Karpas-422 (cell line): ENCODE results near the gene TMEM115. TPM values are rescaled to one million over a fixed set of nuclear protein-coding genes. Genes with fewer than 3 reads are reported as not detected.

ENCODE experiments used
- DNase-seq: peaks from one replicate; pipeline ENCODE4 v3.0.0-alpha.2; 2015
- H2AFZ ChIP-seq: fragments of 200-600 bp; sonication (generic); 2 replicates; pipeline ENCODE4 v1.6.1; 2014; ENCODE audit warnings: antibody characterized with exemption, low read length, mixed read lengths
- H3K27ac ChIP-seq: fragments of 200-600 bp; sonication (generic); 2 replicates; pipeline ENCODE4 v1.5.1; 2014; ENCODE audit warnings: mild to moderate bottlenecking, low read length, moderate library complexity
- H3K27me3 ChIP-seq: fragments of 200-600 bp; sonication (generic); 2 replicates; pipeline ENCODE4 v1.6.1; 2014; ENCODE audit warnings: low read length, mixed read lengths
- H3K36me3 ChIP-seq: fragments of 200-600 bp; sonication (generic); 2 replicates; pipeline ENCODE4 v1.6.1; 2014; ENCODE audit warnings: low read length, mixed read lengths; ENCODE audit not compliant: insufficient read depth
- H3K4me1 ChIP-seq: fragments of 200-600 bp; sonication (generic); 2 replicates; pipeline ENCODE4 v1.6.1; 2014; ENCODE audit warnings: mild to moderate bottlenecking, low read length, mixed read lengths
- H3K4me2 ChIP-seq: fragments of 200-600 bp; sonication (generic); 2 replicates; pipeline ENCODE4 v1.6.1; 2014; ENCODE audit warnings: low read length, low read depth, mild to moderate bottlenecking; ENCODE audit not compliant: poor library complexity, severe bottlenecking
- H3K4me3 ChIP-seq: fragments of 200-600 bp; sonication (generic); 2 replicates; pipeline ENCODE4 v1.5.1; 2014; ENCODE audit warnings: mild to moderate bottlenecking, antibody characterized with exemption, low read length, mixed read lengths
- H3K79me2 ChIP-seq: fragments of 200-600 bp; sonication (generic); 2 replicates; pipeline ENCODE4 v1.6.1; 2014; ENCODE audit warnings: mild to moderate bottlenecking, low read length, mixed read lengths
- H3K9ac ChIP-seq: fragments of 200-600 bp; sonication (generic); 2 replicates; pipeline ENCODE4 v1.6.0; 2014; ENCODE audit warnings: low read length
- H3K9me2 ChIP-seq: fragments of 200-600 bp; sonication (generic), shearing (Covaris generic); replicated peaks from 2 replicates; pipeline ENCODE4 v1.6.0; 2014; ENCODE audit warnings: mild to moderate bottlenecking, low read length, moderate library complexity; ENCODE audit not compliant: insufficient read depth
- H3K9me3 ChIP-seq: fragments of 300-700, 200-600 bp; sonication (generic); 2 replicates; pipeline ENCODE4 v1.6.1; 2014; ENCODE audit warnings: low read length, mixed read lengths
- H4K20me1 ChIP-seq: fragments of 200-600 bp; sonication (generic); 2 replicates; pipeline ENCODE4 v1.6.1; 2014; ENCODE audit warnings: mild to moderate bottlenecking, antibody characterized with exemption, low read length, low read depth; ENCODE audit not compliant: insufficient read depth
- total RNA-seq: library from RNA; depleted of rRNA; stranded (reverse); fragments of >200 nt; shearing (Covaris generic); gene quantifications from 2 replicates; pipeline ENCODE4 v1.2.3, GENCODE V29; 2014; ENCODE audit warnings: low replicate concordance; rRNA removed

The TMEM115 gene, protein sequence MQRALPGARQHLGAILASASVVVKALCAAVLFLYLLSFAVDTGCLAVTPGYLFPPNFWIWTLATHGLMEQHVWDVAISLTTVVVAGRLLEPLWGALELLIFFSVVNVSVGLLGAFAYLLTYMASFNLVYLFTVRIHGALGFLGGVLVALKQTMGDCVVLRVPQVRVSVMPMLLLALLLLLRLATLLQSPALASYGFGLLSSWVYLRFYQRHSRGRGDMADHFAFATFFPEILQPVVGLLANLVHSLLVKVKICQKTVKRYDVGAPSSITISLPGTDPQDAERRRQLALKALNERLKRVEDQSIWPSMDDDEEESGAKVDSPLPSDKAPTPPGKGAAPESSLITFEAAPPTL
- total RNA-seq = 13.8 and 25.8 TPM in 2 replicates

DNA sequence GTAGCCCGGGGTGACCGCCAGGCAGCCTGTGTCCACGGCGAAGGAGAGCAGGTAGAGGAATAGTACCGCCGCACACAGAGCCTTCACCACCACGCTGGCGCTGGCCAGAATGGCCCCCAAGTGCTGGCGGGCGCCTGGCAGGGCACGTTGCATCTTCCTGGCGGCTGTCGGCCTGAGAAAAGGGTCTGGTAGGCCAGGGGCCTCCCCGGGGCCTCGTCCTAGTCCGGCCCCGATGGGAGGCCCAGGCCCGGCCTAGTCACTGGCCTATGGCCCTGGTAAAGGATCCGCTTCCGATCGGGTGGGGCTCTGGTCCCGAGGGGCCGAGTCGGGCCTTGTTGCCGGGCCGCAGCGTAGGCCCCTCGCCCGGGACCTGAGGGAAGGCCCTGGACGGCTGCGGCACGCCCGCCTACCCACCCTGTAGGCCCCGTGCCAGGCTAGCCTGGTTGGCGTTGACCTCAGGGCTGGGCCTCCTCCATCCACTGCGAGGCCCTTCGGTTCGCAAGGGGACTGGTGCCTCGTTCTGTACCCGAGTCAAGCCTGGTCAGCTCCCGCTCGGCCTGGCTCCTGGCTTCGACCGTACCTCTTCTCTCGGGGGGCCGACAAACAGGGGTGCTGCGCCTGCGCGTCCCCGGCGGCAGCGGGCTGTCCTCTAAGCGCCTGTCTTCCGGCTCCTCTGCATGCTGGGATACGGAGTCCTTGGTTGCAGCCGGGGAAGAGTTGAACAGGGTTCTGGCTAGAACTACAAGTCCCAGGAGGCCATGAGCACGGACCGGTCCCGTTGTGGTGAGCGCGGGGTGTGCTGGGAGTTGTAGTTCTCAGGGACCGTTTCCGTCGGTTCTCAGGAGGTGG, at the start of gene TMEM115:
TMEM115 (minus strand) TSS at position 611 of the 849 bp plus-strand sequence; CDS start at position 153, 458 bp downstream.
- Histone ChIP-seq H2AFZ (peak within 1 kb of the TSS; percentile 76), H3K27ac (no peak within 1 kb of the TSS), H3K4me1 (peaks cover 41% of the 10 kb centered on the region), H4K20me1 (no peaks in the 10 kb centered on the region; the same call in 1 of the 2 replicates), H3K9me2 (no peaks in the 10 kb centered on the region), H3K4me2 (peak within 1 kb of the TSS; percentile 70), H3K4me3 (peak within 1 kb of the TSS; percentile 83), H3K27me3 (no peaks in the 10 kb centered on the region), H3K9ac (peak within 1 kb of the TSS; percentile 93), H3K79me2 (peaks cover 42% of the 10 kb centered on the region), H3K36me3 (peaks cover 6% of the 10 kb centered on the region; the same call in 1 of the 2 replicates), H3K9me3 (no peaks in the 10 kb centered on the region)
- peak; percentile 99 for DNase-seq

DNA sequence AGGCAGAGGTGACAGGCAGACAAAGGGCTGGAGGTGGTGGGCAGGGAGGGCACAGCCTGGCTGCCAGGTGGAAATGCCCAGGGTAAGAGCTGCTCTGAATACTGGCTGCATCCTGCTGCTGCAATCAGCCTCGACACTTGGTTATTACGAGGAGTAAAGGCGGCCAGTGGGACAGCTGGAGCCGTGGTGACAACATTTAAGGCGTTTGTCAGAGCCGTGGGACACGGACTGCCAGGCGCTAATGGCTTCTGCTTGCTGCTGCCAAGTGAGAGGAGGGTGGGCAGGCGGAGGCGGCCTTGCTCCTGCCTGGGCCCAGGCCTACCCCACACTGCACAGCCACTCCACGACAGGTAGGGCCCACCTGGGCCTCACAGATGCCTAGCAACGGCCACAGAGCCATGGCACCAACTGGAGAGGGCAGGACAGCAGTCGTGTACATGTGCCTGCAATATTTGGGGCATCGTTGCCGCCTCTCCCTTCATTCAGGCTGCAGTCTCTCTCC, 49.2 kb upstream of the TMEM115 start:
- DNase-seq = no peak

DNA sequence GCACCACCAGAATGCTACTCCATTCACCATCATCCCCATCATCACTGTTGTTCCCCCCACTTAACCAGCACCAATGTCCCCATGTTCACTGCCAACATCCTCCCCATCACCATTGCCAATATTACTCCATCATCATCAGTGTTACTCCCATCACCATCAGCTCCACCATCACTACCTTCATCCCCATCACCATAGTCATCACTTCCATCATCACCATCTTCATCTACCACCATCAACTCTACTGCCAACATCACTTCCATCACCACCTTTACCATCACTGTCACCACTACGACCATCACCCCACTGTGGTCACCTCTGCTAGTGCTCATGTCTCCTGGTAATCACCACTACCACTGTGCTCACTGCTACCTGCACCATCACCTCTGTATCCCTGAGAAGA, 47.2 kb upstream of the TMEM115 start:
- Histone ChIP-seq H3K36me3 (no peaks in the 10 kb centered on the region), H3K4me1 (peaks cover 3% of the 10 kb centered on the region; the same call in 1 of the 2 replicates), H4K20me1 (0 out of 2 replicates have a peak, but pooled peaks cover 4% of the 10 kb centered on the region), H3K9me2 (no peaks in the 10 kb centered on the region), H3K4me3 (no peak overlapping the region), H2AFZ (no peak overlapping the region), H3K4me2 (no peak overlapping the region), H3K79me2 (no peaks in the 10 kb centered on the region), H3K27me3 (no peaks in the 10 kb centered on the region), H3K27ac (no peak overlapping the region), H3K9me3 (no peaks in the 10 kb centered on the region), H3K9ac (no peak overlapping the region)
- no peak for DNase-seq

More for the DNA sequence above, 49.2 kb upstream of the TMEM115 start:
- no peak overlapping the region for H3K4me3 ChIP-seq
- no peaks in the 10 kb centered on the region for H3K27me3 ChIP-seq
- no peak overlapping the region for H3K9ac ChIP-seq
- no peak overlapping the region for H3K4me2 ChIP-seq
- no peaks in the 10 kb centered on the region for H3K36me3 ChIP-seq
- peaks cover 3% of the 10 kb centered on the region; the same call in 1 of the 2 replicates for H3K4me1 ChIP-seq
- 0 out of 2 replicates have a peak, but pooled peaks cover 4% of the 10 kb centered on the region for H4K20me1 ChIP-seq
- H3K79me2 ChIP-seq = no peaks in the 10 kb centered on the region
- no peaks in the 10 kb centered on the region for H3K9me3 ChIP-seq
- H3K9me2 ChIP-seq = no peaks in the 10 kb centered on the region
- no peak overlapping the region for H3K27ac ChIP-seq
- no peak overlapping the region for H2AFZ ChIP-seq

DNA sequence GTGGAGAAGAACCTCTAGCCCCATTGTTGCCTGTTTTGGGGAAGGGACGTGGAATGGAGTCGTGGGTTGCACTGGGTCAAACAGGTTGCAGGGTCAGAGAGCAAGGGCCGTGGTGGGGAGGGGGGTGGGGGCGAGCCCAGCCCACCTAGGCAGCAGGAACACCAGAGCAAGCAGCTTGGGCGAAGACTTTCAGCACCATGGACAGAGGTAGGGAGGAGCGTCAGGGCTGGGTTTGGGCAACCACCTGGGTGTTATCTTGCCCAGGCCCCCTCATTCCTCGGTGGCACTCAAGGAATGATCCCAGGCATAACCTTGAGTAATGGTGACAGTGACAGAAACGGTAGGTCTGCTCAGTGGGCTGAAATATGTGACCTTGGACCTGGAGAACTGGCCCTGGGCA, 45.9 kb upstream of the TMEM115 start:
- Histone ChIP-seq H3K4me2 (no peak overlapping the region), H3K9me3 (no peaks in the 10 kb centered on the region), H4K20me1 (0 out of 2 replicates have a peak, but pooled peaks cover 4% of the 10 kb centered on the region), H3K79me2 (no peaks in the 10 kb centered on the region), H3K36me3 (no peaks in the 10 kb centered on the region), H3K9ac (no peak overlapping the region), H3K27ac (no peak overlapping the region), H3K4me1 (peaks cover 3% of the 10 kb centered on the region; the same call in 1 of the 2 replicates), H3K27me3 (no peaks in the 10 kb centered on the region), H3K4me3 (no peak overlapping the region), H2AFZ (no peak overlapping the region), H3K9me2 (no peaks in the 10 kb centered on the region)
- peak; percentile 83 for DNase-seq

DNA sequence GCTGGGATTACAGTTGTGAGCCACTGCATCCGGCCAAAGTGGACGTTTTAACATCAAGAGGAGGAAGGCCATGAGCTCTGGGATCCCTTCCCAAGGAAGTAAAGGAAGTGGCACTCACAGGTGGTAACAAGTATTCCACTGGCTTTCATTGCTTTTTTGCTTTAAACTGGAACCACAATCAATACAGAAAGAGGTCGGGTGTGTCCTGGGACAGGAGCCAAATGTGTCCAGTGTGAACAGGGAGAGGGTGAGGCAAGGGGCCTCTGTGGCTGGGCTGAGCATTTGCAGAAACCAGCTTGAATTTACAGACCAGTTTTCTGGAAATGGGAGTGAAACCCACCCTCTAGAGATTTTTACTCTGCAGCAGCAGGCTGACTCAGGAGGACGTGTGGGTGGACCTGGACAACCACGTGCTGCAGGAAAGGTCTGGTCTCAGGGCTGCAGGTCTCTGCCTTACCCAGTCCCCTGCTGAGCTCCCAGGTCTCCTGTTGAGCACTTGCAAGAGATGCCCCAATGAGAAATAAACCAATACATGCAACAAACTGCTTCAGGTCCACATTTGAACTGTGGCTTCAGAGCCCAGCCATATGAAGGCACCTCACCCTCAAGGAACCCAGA, 42.8 kb upstream of the TMEM115 start:
- 0 out of 2 replicates have a peak, but pooled peaks cover 4% of the 10 kb centered on the region for H4K20me1 ChIP-seq
- H3K79me2 ChIP-seq = no peaks in the 10 kb centered on the region
- no peak overlapping the region for H3K9ac ChIP-seq
- no peak overlapping the region for H2AFZ ChIP-seq
- H3K27ac ChIP-seq = no peak overlapping the region
- H3K9me2 ChIP-seq = no peaks in the 10 kb centered on the region
- H3K4me2 ChIP-seq = no peak overlapping the region
- H3K4me1 ChIP-seq = peaks cover 3% of the 10 kb centered on the region; the same call in 1 of the 2 replicates
- H3K27me3 ChIP-seq = no peaks in the 10 kb centered on the region
- H3K4me3 ChIP-seq = no peak overlapping the region
- no peaks in the 10 kb centered on the region for H3K36me3 ChIP-seq
- DNase-seq = no peak
- H3K9me3 ChIP-seq = no peaks in the 10 kb centered on the region

DNA sequence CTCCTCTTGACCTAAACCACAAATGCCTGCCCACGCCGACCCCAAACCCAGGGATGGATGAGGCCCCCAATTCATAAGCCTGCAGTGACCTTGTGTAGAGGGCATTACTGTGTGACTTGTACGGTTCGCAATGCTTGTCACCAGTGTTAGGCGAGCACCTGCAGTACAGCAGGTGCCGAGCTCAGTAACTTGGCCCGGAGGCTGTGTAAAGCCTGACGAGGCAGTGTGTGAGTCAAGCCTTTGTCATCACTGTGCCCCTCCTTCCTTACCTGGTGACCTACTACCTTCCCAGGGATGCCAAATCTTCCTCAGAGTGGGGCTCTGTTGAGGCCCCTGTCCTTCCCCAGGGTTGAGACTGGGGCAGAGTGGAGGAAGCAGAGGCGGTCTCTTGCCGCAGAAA, 37.2 kb upstream of the TMEM115 start:
- H3K27ac ChIP-seq = no peak overlapping the region
- no peaks in the 10 kb centered on the region for H3K9me2 ChIP-seq
- H3K4me2 ChIP-seq = no peak overlapping the region
- no peaks in the 10 kb centered on the region for H3K79me2 ChIP-seq
- H2AFZ ChIP-seq = no peak overlapping the region
- no peaks in the 10 kb centered on the region for H3K27me3 ChIP-seq
- H3K4me1 ChIP-seq = no peaks in the 10 kb centered on the region
- DNase-seq = no peak
- no peak overlapping the region for H3K9ac ChIP-seq
- H3K9me3 ChIP-seq = no peaks in the 10 kb centered on the region
- H3K36me3 ChIP-seq = no peaks in the 10 kb centered on the region
- no peaks in the 10 kb centered on the region for H4K20me1 ChIP-seq
- H3K4me3 ChIP-seq = no peak overlapping the region

DNA sequence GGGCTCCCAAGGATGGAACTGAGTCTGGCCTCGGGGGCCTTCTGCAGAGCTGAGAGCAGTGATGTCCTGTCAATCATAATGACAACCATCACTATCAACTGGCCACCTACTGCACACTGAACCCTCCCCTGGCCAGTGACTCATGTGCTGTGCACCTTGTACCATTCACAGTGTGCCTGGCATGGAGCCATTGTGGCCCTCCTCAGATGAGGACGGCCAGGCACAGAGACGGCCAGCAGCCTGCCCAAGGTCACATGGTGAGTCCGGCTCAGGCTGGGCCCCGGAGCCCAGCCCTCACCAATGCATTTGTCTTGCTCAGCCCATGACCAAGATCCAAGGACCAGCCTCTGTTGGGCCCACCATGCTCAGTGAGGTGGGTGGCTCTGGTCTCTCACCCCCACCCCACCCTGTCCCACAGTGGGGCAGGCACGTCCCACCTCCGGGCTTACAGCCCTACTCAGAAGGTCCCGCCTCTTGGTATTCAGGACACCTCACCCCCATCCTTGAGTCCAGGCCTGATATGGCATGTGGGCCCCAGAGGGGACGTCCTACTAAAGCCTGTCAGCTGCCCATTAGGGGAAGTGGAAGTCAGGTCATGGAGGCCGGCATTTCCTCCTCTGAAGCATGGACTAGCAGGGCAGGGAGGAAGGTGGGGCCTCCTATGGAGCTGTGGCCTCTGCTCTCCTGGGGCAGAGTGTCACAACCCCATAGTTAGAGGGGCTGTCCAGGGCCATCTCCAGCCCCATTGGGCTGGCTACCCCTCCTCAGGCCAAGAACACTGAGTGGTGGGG, 35.9 kb upstream of the TMEM115 start:
- H3K27me3 ChIP-seq = no peaks in the 10 kb centered on the region
- H3K4me1 ChIP-seq = no peaks in the 10 kb centered on the region
- no peak for DNase-seq
- no peak overlapping the region for H3K4me2 ChIP-seq
- no peak overlapping the region for H2AFZ ChIP-seq
- no peaks in the 10 kb centered on the region for H3K9me3 ChIP-seq
- H3K9ac ChIP-seq = no peak overlapping the region
- no peaks in the 10 kb centered on the region for H3K79me2 ChIP-seq
- no peaks in the 10 kb centered on the region for H3K36me3 ChIP-seq
- H4K20me1 ChIP-seq = no peaks in the 10 kb centered on the region
- H3K27ac ChIP-seq = no peak overlapping the region
- H3K4me3 ChIP-seq = no peak overlapping the region
- H3K9me2 ChIP-seq = no peaks in the 10 kb centered on the region
